GM12878 (cell line): ENCODE data around the gene NPRL2. TPM values are rescaled to one million over a fixed set of nuclear protein-coding genes. Genes with fewer than 3 reads are reported as not detected.

ENCODE experiments used
- ATAC-seq: fragments of 200-7000 bp; cut with Tn5 transposase; 3 replicates; pipeline ENCODE4 v1.9.1; 2020; ENCODE audit warnings: mild to moderate bottlenecking, moderate library complexity
- BruUV-seq: library from RNA; stranded (reverse); fragments of 400-500 nt; replicated peaks from 2 replicates; lab custom pipeline; 2021; lab: Mats Ljungman, UMichigan
- CTCF ChIA-PET: fragments of 300-600 bp; sonication (Branson Sonifier 250); formaldehyde crosslinking; extraction: SDS; loops from one replicate; lab custom pipeline; 2021; ENCODE audit warnings: inconsistent platforms; lab: Yijun Ruan, JAX
- POLR2A ChIA-PET: fragments of 350-600 bp; formaldehyde crosslinking; extraction: SDS; loops from one replicate; lab custom pipeline; 2021; ENCODE audit warnings: inconsistent platforms; lab: Charles Lee
- RAD21 ChIA-PET: fragments of 300-600 bp; sonication (Branson Sonifier 250); formaldehyde crosslinking; loops from one replicate; lab custom pipeline; 2023; ENCODE audit warnings: antibody characterized with exemption; ENCODE audit not compliant: unreplicated experiment; lab: Charles Lee
- SMC1A ChIA-PET: fragments of 300-600 bp; sonication (Branson Sonifier 250); formaldehyde crosslinking; loops from one replicate; lab custom pipeline; 2023; ENCODE audit not compliant: unreplicated experiment, uncharacterized antibody; lab: Charles Lee
- DNase-seq: peaks from one replicate; pipeline ENCODE4 v3.0.0-alpha.2; 2011; ENCODE audit warnings: low read depth, low spot score
- FAIRE-seq: peaks from 3 replicates; lab custom pipeline; 2011; peaks lifted over from hg19 to GRCh38; lab: Jason Lieb, UNC
- H2AFZ ChIP-seq: 2 replicates; pipeline ENCODE4 v1.6.0; 2011; ENCODE audit warnings: low read depth, low read length, control low read depth; ENCODE audit not compliant: control insufficient read depth
- H3K27ac ChIP-seq: 2 replicates; pipeline ENCODE4 v1.5.1; 2011; ENCODE audit warnings: control low read depth; ENCODE audit not compliant: control insufficient read depth, insufficient read depth
- H3K27me3 ChIP-seq, 2 experiments: replicated peaks in 1 of 2; 2 replicates each; pipeline versions ENCODE4 v1.6.0 to v1.6.1; 2011; ENCODE audit warnings: low read length in 1 of 2; ENCODE audit not compliant: control insufficient read depth in 2 of 2, insufficient read depth in 2 of 2
- H3K36me3 ChIP-seq, 2 experiments: 2 replicates each; pipeline ENCODE4 v1.5.1; 2011; ENCODE audit warnings: low read length in 1 of 2; ENCODE audit not compliant: control insufficient read depth in 2 of 2, insufficient read depth in 2 of 2
- H3K4me1 ChIP-seq: 2 replicates; pipeline ENCODE4 v1.6.1; 2011; ENCODE audit warnings: mild to moderate bottlenecking, low read length, moderate library complexity, mixed read lengths; ENCODE audit not compliant: control insufficient read depth, insufficient read depth
- H3K4me2 ChIP-seq: 2 replicates; pipeline ENCODE4 v1.6.0; 2011; ENCODE audit warnings: control low read depth; ENCODE audit not compliant: control insufficient read depth, insufficient read depth
- H3K4me3 ChIP-seq: fragments of 200-600 bp; sonication (generic); 2 replicates; pipeline ENCODE4 v1.5.1; 2016
- H3K79me2 ChIP-seq: 2 replicates; pipeline ENCODE4 v1.6.0; 2011; ENCODE audit warnings: low read length; ENCODE audit not compliant: control insufficient read depth, insufficient read depth
- H3K9ac ChIP-seq: 2 replicates; pipeline ENCODE4 v1.8.0; 2011; ENCODE audit warnings: low read length, control low read depth, mixed read lengths; ENCODE audit not compliant: control insufficient read depth, insufficient read depth
- H3K9me3 ChIP-seq: replicated peaks from 3 replicates; pipeline ENCODE4 v1.5.1; 2011; ENCODE audit warnings: mild to moderate bottlenecking, low read length; ENCODE audit not compliant: control insufficient read depth, insufficient read depth
- H4K20me1 ChIP-seq: 2 replicates; pipeline ENCODE4 v1.6.0; 2011; ENCODE audit not compliant: control insufficient read depth, insufficient read depth
- BRCA1 ChIP-seq: IDR thresholded peaks from 2 replicates; pipeline ENCODE4 v1.6.1; 2011; ENCODE audit warnings: low read depth, low read length, improper control_type of control experiment
- CHD2 ChIP-seq: IDR thresholded peaks from 2 replicates; pipeline ENCODE4 v1.6.1; 2011; ENCODE audit warnings: low read depth, low read length, improper control_type of control experiment, borderline replicate concordance
- CHD4 ChIP-seq: fragments of 200-600 bp; sonication (generic); IDR thresholded peaks from 2 replicates; pipeline ENCODE4 v1.6.1; 2016; ENCODE audit warnings: mild to moderate bottlenecking
- MEF2A ChIP-seq: IDR thresholded peaks from 2 replicates; pipeline ENCODE4 v1.6.1; 2011; ENCODE audit warnings: low read depth, mild to moderate bottlenecking, low read length, moderate library complexity; ENCODE audit not compliant: insufficient read depth
- MYB ChIP-seq: fragments of 150-350 bp; IDR thresholded peaks from 2 replicates; pipeline ENCODE4 v1.6.1; 2014; ENCODE audit warnings: mild to moderate bottlenecking, low read depth, low read length, borderline replicate concordance
- NRF1 ChIP-seq: conservative IDR thresholded peaks from 2 replicates; pipeline ENCODE4 v1.6.1; 2011; ENCODE audit warnings: mild to moderate bottlenecking, low read depth, low read length, improper control_type of control experiment
- SREBF1 ChIP-seq: IDR thresholded peaks from 2 replicates; pipeline ENCODE4 v1.6.1; 2012; ENCODE audit warnings: mild to moderate bottlenecking, low read length
- STAT3 ChIP-seq: IDR thresholded peaks from 2 replicates; pipeline ENCODE4 v1.6.1; 2011; ENCODE audit warnings: low read depth, low read length, improper control_type of control experiment
- ZNF24 ChIP-seq: fragments of 450-650 bp; IDR thresholded peaks from 2 replicates; pipeline ENCODE4 v1.6.1; 2017; ENCODE audit warnings: antibody characterized with exemption, mild to moderate bottlenecking
- WGBS: methylation state at CpG from one replicate; pipeline ENCODE4 v1.1.6; 2016; ENCODE audit warnings: low lambda C conversion rate; ENCODE audit not compliant: insufficient replicate concordance, insufficient coverage; ENCODE audit errors: missing lambda C conversion rate; 5-methylcytosine and 5-hydroxymethylcytosine counted together
- in situ Hi-C: fragments of 300-500 bp; cut with MboI; formaldehyde crosslinking; loops from 9 replicates; pipeline ENCODE4 v1.14.3; 2018; ENCODE audit warnings: mixed read lengths
- intact Hi-C: fragments of 100-400 bp; cut with micrococcal nuclease; formaldehyde crosslinking; loops from one replicate; pipeline ENCODE4 v1.14.2; 2022; ENCODE audit not compliant: unreplicated experiment
- polyA plus RNA-seq, 11 experiments: library from polyadenylated mRNA; depleted of rRNA in 4 of 11; unstranded in 6 of 11; stranded (reverse) in 5 of 11; fragments of >200 nt; fragmentation: Nextera tagmentation in 4 of 11; fragmentation: Illumina TruSeq in 1 of 11; extraction: Ambion mirVana in 4 of 11; extraction: Trizol in 1 of 11; gene quantifications; 1 replicate in 1 of 11; 2 replicates in 10 of 11; pipeline versions ENCODE4 v1.2.1 to v1.2.3, GENCODE V29; 2011 to 2016; ENCODE audit warnings: inconsistent platforms in 2 of 11, missing spikeins in 2 of 11, low read depth in 1 of 11
- total RNA-seq, 4 experiments: library from RNA; depleted of rRNA in 3 of 4; stranded (reverse); fragments of >200 nt in 3 of 4; fragmentation: Illumina TruSeq in 1 of 4; extraction: Trizol in 1 of 4; gene quantifications; 2 replicates each; pipeline versions ENCODE4 v1.2.1 to v1.2.3, GENCODE V29; 2013 to 2021
- TF ChIP-seq, protein P1 (sequence below): fragments of 450-650 bp; IDR thresholded peaks from 2 replicates; pipeline ENCODE4 v1.6.1; 2018; ENCODE audit warnings: mild to moderate bottlenecking, low read depth, moderate library complexity; ENCODE audit not compliant: partially characterized antibody
- TF ChIP-seq, protein P2 (sequence below): IDR thresholded peaks from 2 replicates; pipeline ENCODE4 v1.6.1; 2011; ENCODE audit warnings: low read depth, mild to moderate bottlenecking, low read length, moderate library complexity, borderline replicate concordance; ENCODE audit errors: extremely low read depth
- TF ChIP-seq, protein P3 (sequence below): fragments of 450-650 bp; IDR thresholded peaks from 2 replicates; pipeline ENCODE4 v1.6.1; 2016; ENCODE audit warnings: mild to moderate bottlenecking

Gene NPRL2
- total and polyA plus RNA-seq, 10 of the 15 experiments (the other 5 are each of a cell fraction or from before 2014, with no cell fraction given), result 17.8 to 54.2 (median 32.9) TPM

DNA sequence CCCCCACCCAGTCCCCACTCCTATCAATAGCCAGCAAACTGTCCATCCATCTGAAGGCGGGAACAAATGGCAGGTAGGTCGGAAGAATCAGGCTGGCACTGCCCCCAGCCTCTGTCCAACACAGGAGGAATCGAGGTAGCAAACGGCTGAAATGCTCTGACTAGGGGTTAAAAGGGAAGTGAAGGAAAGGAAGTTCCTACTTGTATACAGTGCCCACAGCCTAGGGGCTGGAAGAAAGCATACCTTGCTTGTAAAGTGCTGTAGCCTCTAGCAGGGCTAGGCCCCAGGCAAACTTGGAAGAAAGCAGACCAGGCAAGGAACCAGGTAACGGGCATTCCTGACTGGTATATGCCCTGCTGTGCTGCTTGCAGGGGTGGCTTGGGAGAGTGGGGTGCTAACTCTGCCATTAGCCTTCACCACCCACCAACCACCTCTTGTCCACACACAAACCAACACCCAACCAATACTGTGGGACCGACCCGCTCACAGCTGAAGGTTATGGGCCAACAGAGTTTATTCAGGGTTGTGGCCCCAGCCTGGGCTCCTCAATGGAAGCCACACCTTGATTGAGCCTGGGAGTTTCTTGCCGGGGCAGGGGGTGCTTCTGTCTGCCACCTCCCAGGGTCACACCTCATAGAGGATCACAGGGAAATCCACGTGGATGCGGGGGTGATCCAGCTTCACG is 24.9 kb downstream of the NPRL2 start:
- peaks cover 16% of the 10 kb centered on the region for H3K79me2 ChIP-seq
- H3K4me2 ChIP-seq, result no peak overlapping the region
- no peak overlapping the region for H3K27ac ChIP-seq
- H3K9ac ChIP-seq, result no peak overlapping the region
- WGBS, result 75% methylated on average over 11 of the region's 11 CpGs
- intact Hi-C loops (no loop called here), in situ Hi-C loops (no loop called here)
- DNase-seq (no peak), FAIRE-seq (no peak), ATAC-seq (no peak)
- BruUV-seq, result no TSS peak
- no peaks in the 10 kb centered on the region for H4K20me1 ChIP-seq
- H3K4me1 ChIP-seq, result peaks cover 9% of the 10 kb centered on the region
- H3K4me3 ChIP-seq, result no peak overlapping the region
- H3K36me3 ChIP-seq, result peaks cover 10 to 12% of the 10 kb centered on the region in 2 experiments
- no peak overlapping the region for H2AFZ ChIP-seq
- ChIA-PET POLR2A (no interaction called here), SMC1A (no interaction called here), RAD21 (interaction anchor here (2.3 to 3.4 kb wide), 2 partner anchors 11 to 33 kb away, joined by 6 to 21 read pairs; partner anchors contain the start of gene IFRD2), CTCF (interaction anchor here (0.7 to 5.1 kb wide), 6 partner anchors 11 to 123 kb away, joined by 3 to 72 read pairs (median 9); partner anchors contain the start of genes HYAL1, HYAL3, NAA80 and RASSF1)
- no peaks in the 10 kb centered on the region for H3K9me3 ChIP-seq
- TF ChIP-seq SREBF1 (no peak), ZNF24 (no peak)
- H3K27me3 ChIP-seq, result no peaks in the 10 kb centered on the region

DNA sequence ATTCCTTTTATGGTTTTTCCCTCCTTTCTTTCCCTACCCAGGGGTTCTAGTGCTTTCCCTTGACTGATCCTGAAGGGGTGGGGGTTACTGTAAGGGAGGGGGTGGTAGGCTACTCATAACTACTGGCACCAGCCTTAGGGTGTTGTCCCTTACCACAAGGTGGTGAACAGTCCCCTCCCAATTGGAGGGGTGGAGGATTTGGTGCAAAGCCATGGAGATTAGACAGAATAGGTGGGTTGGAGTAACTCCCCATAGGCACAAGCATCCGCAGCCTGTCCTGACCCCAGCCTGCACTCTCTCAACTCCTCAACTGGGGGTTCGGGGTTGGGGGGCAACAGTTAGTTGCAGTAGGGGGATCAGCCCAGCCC is 25.5 kb downstream of the NPRL2 start:
- BruUV-seq, result no TSS peak
- SMC1A ChIA-PET, result no interaction called here
- TF ChIP-seq MYB (no peak), BRCA1 (no peak), MEF2A (no peak), NRF1 (no peak), STAT3 (no peak), CHD4 (no peak), CHD2 (no peak)
- TF ChIP-seq, protein P1, sequence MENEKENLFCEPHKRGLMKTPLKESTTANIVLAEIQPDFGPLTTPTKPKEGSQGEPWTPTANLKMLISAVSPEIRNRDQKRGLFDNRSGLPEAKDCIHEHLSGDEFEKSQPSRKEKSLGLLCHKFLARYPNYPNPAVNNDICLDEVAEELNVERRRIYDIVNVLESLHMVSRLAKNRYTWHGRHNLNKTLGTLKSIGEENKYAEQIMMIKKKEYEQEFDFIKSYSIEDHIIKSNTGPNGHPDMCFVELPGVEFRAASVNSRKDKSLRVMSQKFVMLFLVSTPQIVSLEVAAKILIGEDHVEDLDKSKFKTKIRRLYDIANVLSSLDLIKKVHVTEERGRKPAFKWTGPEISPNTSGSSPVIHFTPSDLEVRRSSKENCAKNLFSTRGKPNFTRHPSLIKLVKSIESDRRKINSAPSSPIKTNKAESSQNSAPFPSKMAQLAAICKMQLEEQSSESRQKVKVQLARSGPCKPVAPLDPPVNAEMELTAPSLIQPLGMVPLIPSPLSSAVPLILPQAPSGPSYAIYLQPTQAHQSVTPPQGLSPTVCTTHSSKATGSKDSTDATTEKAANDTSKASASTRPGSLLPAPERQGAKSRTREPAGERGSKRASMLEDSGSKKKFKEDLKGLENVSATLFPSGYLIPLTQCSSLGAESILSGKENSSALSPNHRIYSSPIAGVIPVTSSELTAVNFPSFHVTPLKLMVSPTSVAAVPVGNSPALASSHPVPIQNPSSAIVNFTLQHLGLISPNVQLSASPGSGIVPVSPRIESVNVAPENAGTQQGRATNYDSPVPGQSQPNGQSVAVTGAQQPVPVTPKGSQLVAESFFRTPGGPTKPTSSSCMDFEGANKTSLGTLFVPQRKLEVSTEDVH, result no peak
- TF ChIP-seq, protein P2, sequence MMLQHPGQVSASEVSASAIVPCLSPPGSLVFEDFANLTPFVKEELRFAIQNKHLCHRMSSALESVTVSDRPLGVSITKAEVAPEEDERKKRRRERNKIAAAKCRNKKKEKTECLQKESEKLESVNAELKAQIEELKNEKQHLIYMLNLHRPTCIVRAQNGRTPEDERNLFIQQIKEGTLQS, result no peak
- TF ChIP-seq, protein P3, sequence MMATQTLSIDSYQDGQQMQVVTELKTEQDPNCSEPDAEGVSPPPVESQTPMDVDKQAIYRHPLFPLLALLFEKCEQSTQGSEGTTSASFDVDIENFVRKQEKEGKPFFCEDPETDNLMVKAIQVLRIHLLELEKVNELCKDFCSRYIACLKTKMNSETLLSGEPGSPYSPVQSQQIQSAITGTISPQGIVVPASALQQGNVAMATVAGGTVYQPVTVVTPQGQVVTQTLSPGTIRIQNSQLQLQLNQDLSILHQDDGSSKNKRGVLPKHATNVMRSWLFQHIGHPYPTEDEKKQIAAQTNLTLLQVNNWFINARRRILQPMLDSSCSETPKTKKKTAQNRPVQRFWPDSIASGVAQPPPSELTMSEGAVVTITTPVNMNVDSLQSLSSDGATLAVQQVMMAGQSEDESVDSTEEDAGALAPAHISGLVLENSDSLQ, result no peak

More for the DNA sequence above, 25.5 kb downstream of the NPRL2 start:
- H3K4me1 ChIP-seq, result peaks cover 15% of the 10 kb centered on the region
- ChIA-PET RAD21 (interaction anchor here (1.5 to 2.3 kb wide), 3 partner anchors 12 to 47 kb away, joined by 3 to 6 read pairs (median 5); partner anchors contain the start of genes IFRD2 and LSMEM2), POLR2A (interaction anchor here (1.0 kb wide), 1 partner anchor 12 kb away, joined by 3 read pairs; no protein-coding TSS in a partner anchor), CTCF (interaction anchor here (0.5 to 5.1 kb wide), 10 partner anchors 9 to 131 kb away, joined by 3 to 72 read pairs (median 7); partner anchors contain the start of genes HYAL1, HYAL3, IFRD2 and LSMEM2)
- H3K4me2 ChIP-seq, result no peak overlapping the region
- ATAC-seq, result no peak
- H3K27ac ChIP-seq, result no peak overlapping the region
- H3K9me3 ChIP-seq, result no peaks in the 10 kb centered on the region
- intact Hi-C loops (no loop called here), in situ Hi-C loops (no loop called here)
- DNase-seq, result no peak
- 49% methylated on average over 2 of the region's 2 CpGs for WGBS
- H3K79me2 ChIP-seq, result peaks cover 19% of the 10 kb centered on the region
- H4K20me1 ChIP-seq, result no peaks in the 10 kb centered on the region
- no peaks in the 10 kb centered on the region for H3K27me3 ChIP-seq
- no peak for FAIRE-seq
- H2AFZ ChIP-seq, result no peak overlapping the region
- no peak overlapping the region for H3K4me3 ChIP-seq
- no peak overlapping the region for H3K9ac ChIP-seq
- peaks cover 7% of the 10 kb centered on the region in 2 experiments for H3K36me3 ChIP-seq
